Fibroblast of pulmonary artery (primary cell): ENCODE measurements around the gene CREBBP.
"Not testable (repeated sequence)": the region's sequence is repeated elsewhere in the genome, so short reads cannot be mapped to it uniquely, and the experiment has no call there.

Experiments
- DNase-seq: peaks from one replicate; pipeline ENCODE4 v3.0.0-alpha.2; 2010; ENCODE audit warnings: low read depth
- H3K4me3 ChIP-seq: replicated peaks from 2 replicates; pipeline ENCODE4 v1.5.1; 2011; ENCODE audit warnings: low read depth, mild to moderate bottlenecking, control low read depth, low read length, moderate library complexity
- TF ChIP-seq, protein P1 (sequence below): IDR thresholded peaks from 2 replicates; pipeline ENCODE4 v1.5.1; 2011; ENCODE audit warnings: mild to moderate bottlenecking, control low read depth, low read length, inconsistent platforms; ENCODE audit errors: missing control alignments

The CREBBP gene

DNA sequence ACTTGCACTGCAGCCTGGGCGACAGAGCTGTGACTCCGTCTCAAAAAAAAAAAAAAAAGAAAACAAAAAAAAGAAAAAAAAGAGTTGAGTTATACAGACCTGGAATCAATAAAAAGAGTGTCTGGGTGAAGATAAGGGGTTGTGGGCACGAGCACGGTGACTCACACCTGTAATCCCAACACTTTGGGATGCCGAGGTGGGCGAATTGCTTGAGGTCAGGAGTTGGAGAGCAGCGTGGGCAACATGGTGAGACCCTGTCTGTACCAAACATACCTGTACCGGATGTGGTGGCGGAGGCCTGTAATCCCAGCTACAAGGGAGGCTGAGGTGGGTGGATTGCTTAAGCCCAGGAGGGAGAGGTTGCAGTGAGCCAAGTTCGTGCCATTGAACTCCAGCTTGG, 161.9 kb downstream of the CREBBP start:
- no peak for DNase-seq
- TF ChIP-seq, protein P1, sequence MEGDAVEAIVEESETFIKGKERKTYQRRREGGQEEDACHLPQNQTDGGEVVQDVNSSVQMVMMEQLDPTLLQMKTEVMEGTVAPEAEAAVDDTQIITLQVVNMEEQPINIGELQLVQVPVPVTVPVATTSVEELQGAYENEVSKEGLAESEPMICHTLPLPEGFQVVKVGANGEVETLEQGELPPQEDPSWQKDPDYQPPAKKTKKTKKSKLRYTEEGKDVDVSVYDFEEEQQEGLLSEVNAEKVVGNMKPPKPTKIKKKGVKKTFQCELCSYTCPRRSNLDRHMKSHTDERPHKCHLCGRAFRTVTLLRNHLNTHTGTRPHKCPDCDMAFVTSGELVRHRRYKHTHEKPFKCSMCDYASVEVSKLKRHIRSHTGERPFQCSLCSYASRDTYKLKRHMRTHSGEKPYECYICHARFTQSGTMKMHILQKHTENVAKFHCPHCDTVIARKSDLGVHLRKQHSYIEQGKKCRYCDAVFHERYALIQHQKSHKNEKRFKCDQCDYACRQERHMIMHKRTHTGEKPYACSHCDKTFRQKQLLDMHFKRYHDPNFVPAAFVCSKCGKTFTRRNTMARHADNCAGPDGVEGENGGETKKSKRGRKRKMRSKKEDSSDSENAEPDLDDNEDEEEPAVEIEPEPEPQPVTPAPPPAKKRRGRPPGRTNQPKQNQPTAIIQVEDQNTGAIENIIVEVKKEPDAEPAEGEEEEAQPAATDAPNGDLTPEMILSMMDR, result no peak
- no peak overlapping the region for H3K4me3 ChIP-seq

DNA sequence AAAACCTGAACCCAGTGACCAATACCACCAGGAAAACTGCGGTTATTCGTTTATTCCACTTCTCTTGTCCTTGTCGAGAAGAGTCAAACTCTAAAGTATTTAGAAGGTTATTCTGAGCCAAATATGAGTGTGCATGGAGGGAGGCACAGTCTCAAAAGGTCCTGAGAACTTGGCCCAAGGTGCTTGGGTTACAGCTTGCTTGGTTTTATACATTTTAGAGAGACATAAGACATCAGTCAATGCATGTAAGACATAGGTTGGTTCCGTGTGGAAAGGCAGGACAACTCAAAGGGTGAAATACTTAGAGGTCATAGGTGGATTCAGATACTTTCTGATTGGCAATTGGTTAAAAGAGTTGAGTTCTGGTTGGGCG, 162.5 kb downstream of the CREBBP start:
- no peak for DNase-seq
- TF ChIP-seq, protein P1, result no peak
- H3K4me3 ChIP-seq, result peak overlapping the region; percentile 76

DNA sequence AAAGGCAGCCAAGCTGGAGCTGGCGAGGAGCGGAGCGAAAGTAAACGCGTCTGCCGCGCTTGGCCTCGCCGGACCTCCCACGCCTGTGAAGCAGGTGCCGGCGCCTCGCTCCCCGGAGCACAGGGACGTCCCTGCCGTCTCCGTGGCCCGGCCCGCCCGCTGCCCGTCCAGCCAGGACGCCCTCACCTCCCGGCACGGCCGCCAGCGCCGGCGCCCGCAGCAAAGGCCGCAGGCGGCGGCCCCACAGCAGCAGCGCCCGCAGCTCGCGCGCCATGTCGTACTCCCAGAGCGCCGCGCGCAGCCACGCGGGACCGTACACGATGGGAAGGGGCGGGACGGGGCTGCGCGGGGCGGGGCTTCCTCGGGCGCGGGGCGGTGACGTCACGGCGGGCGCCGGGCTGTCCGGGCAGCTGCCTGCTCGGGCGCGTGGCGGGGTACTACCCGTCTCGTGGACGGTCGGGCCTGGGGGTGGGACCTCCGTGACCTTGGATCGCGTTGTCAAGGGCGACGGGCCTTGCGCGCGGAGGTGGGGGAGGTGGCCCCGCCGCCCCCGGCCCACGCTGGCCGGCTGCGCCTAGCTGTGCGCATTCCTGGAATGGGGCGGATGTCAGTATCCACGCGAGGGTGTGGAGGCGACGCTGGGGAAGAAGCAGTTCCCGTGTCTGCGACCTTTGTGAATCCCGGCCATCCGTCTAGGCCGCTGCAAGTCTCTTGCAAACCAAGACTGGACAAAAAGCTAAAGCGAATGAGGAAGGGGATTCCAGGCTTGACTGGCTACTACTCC, 163.1 kb downstream of the CREBBP start, which contains the start of gene TRAP1:
Gene TRAP1 (minus strand): TSS at position 290 of the 784 bp plus-strand sequence. CDS start 16 bp downstream, at position 274.
- TF ChIP-seq, protein P1, result no peak
- H3K4me3 ChIP-seq, result peak within 1 kb of the TSS; percentile 76
- DNase-seq, result peak; percentile 80

DNA sequence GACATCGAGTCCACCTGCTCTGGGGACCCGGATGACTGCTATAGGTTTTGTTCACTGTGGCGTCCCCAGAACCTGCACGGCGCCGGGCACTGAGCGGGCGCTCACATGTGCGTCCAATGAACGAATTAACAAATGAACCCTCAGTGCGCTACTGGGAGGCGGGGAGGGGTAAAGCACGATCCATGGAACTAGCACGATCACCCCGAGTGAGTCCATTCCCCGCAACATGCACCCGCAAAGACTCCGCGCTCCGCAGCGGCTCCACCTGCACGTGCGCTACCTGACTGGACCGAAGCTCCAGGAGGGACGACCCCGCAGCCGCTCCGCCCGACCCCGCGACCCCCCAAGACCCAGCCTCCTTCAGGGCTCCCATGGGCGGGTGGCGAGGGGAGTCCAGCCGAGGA, 163.7 kb downstream of the CREBBP start:
- H3K4me3 ChIP-seq, result peak overlapping the region; percentile 76
- TF ChIP-seq, protein P1, result no peak
- DNase-seq, result no peak

DNA sequence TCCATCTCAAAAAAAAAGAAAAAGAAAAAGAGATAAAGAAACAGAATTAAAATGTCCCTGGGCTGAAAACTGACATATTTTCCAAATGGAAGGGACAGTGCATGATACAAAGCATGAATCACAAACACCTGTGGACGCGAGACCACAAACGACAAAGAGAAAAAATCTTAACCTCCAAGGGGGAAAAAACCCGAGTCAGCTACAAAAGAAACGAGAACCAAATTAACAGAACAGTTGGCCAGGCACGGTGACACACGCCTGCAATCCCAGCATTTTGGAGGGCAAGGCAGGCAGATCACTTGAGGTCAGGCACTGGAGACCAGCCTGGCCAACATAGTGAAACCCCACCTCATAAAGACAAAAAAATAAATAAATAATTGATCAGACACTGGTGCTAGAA, 165.1 kb downstream of the CREBBP start:
- TF ChIP-seq, protein P1, result no peak
- no peak for DNase-seq
- no peak overlapping the region for H3K4me3 ChIP-seq

DNA sequence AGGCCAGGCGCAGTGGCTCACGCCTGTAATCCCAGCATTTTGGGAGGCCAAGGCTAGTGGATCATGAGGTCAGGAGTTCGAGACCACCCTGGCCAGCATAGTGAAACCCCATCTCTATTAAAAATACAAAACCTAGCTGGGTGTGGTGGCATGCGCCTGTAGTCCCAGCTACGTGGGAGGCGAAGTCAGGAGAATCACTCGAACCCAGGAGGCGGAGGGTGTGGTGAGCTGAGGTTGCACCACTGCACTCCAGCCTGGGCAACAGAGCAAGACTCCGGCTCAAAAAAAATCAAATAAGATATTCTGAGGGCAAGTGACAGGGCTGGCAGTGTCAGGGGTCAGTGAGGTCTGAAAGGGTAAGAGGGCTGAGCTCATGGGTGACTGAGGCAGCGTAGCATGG, 166.1 kb downstream of the CREBBP start:
- not testable (repeated sequence) for H3K4me3 ChIP-seq, DNase-seq

DNA sequence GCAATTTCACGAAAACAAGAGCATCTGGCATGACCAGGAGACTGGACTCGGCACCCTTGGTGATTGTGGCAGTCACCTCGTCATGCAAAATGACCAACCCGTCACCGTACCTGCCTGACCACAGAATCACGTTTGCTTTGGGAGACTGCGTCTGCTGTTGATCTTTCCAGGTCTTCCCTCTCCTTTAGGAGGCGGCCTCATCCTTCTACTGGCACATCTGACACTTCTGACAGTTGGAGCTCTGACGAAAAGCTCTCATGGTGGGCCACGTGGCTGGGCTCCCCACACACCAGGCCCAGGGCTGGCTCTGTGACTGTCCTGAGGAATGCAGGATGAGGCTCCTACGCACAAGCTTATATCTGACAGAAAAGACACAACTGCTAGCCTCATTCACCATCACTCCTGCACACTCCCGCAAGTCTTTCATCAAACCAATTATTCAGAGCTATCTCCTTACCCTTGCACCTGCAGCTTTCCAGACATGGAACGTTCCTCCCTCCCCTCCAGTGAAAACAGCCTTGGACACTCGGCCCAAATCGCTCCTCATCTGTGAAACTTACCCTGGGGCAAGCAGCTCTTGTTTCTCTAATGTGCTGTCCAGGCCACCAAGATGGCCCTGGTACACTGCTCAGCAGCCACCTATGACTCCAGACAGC, 166.8 kb downstream of the CREBBP start:
- no peak overlapping the region for H3K4me3 ChIP-seq
- TF ChIP-seq, protein P1, result no peak
- DNase-seq, result no peak
